CD4-positive, alpha-beta T cell (primary cell): ENCODE results near the gene OTOGL. TPM values are rescaled to one million over a fixed set of nuclear protein-coding genes. Genes with fewer than 3 reads are reported as not detected.

ENCODE experiments used
- ATAC-seq: fragments of 200-7000 bp; cut with Tn5 transposase; one replicate; pipeline ENCODE4 v1.10.0; 2022; ENCODE audit warnings: mild to moderate bottlenecking; ENCODE audit not compliant: poor library complexity
- CTCF ChIA-PET: fragments of 350-600 bp; sonication (Branson Sonifier 250); formaldehyde crosslinking; loops from one replicate; lab custom pipeline; 2021; ENCODE audit warnings: antibody characterized with exemption, inconsistent platforms; lab: Charles Lee
- POLR2A ChIA-PET: fragments of 350-600 bp; sonication (Branson Sonifier 250); formaldehyde crosslinking; loops from one replicate; lab custom pipeline; 2021; ENCODE audit warnings: antibody characterized with exemption, inconsistent platforms; lab: Charles Lee
- DNase-seq, 14 experiments: peaks; one replicate each; pipeline ENCODE4 v3.0.0-alpha.2; 2013 to 2020; ENCODE audit warnings: mixed read lengths in 2 of 14
- H3K27ac ChIP-seq, 2 donors: one replicate each; pipeline versions ENCODE4 v1.5.1 to v1.7.0; 2013; ENCODE audit warnings: low read length in 2 of 2, low read depth in 1 of 2, mild to moderate bottlenecking in 1 of 2
- H3K27me3 ChIP-seq, 2 experiments: 1 replicate in 1 of 2; 2 replicates in 1 of 2; pipeline versions ENCODE4 v1.6.1 to v1.7.0; 2013; ENCODE audit warnings: low read length in 2 of 2, control low read depth in 1 of 2, mild to moderate bottlenecking in 1 of 2, moderate library complexity in 1 of 2; ENCODE audit not compliant: insufficient read depth in 2 of 2, control insufficient read depth in 1 of 2
- H3K36me3 ChIP-seq: one replicate; pipeline ENCODE4 v1.6.1; 2013; ENCODE audit warnings: low read length, control low read depth; ENCODE audit not compliant: insufficient read depth
- H3K4me1 ChIP-seq: one replicate; pipeline ENCODE4 v1.6.1; 2013; ENCODE audit warnings: low read length, control low read depth; ENCODE audit not compliant: insufficient read depth
- H3K4me3 ChIP-seq: one replicate; pipeline ENCODE4 v1.5.1; 2013; ENCODE audit warnings: mild to moderate bottlenecking, low read length, moderate library complexity
- H3K9me3 ChIP-seq, 2 experiments: 1 replicate in 1 of 2; 2 replicates in 1 of 2; pipeline versions ENCODE4 v1.6.1 to v1.7.0; 2013; ENCODE audit warnings: low read length in 2 of 2, mild to moderate bottlenecking in 2 of 2, control low read depth in 1 of 2, moderate library complexity in 1 of 2; ENCODE audit not compliant: control insufficient read depth in 1 of 2, insufficient read depth in 1 of 2
- H3K27ac Mint-ChIP-seq: one replicate; pipeline ENCODE4 v1.8.0; 2020; ENCODE audit warnings: mixed read lengths
- H3K27me3 Mint-ChIP-seq: one replicate; pipeline ENCODE4 v1.8.0; 2021; ENCODE audit warnings: mixed read lengths
- H3K36me3 Mint-ChIP-seq: one replicate; pipeline ENCODE4 v1.8.0; 2021; ENCODE audit warnings: low read depth, mixed read lengths
- H3K4me1 Mint-ChIP-seq: one replicate; pipeline ENCODE4 v1.8.0; 2021; ENCODE audit warnings: low read depth, mixed read lengths
- H3K4me3 Mint-ChIP-seq: one replicate; pipeline ENCODE4 v1.8.0; 2020; ENCODE audit warnings: mild to moderate bottlenecking, mixed read lengths
- H3K9me3 Mint-ChIP-seq: one replicate; pipeline ENCODE4 v1.8.0; 2020; ENCODE audit warnings: mixed read lengths
- intact Hi-C, 2 experiments: fragments of 100-400 bp; cut with DNase I in 1 of 2; cut with micrococcal nuclease in 1 of 2; formaldehyde crosslinking; loops; one replicate each; pipeline versions ENCODE4 v1.15.1 to v1.9.0; 2023 to 2025; cut with DNase I, micrococcal nuclease
- total RNA-seq, 174 experiments: library from RNA in 2 of 174; stranded (reverse) in 2 of 174; gene quantifications; one replicate each; pipeline ENCODE4 v1.2.3 and lab custom pipeline; 2021 to 2026
- TF ChIP-seq, protein P1 (sequence below): fragments of 200-600 bp; IDR thresholded peaks from one replicate; pipeline ENCODE4 v1.8.0; 2022; ENCODE audit warnings: antibody characterized with exemption, mild to moderate bottlenecking

OTOGL gene
- total RNA-seq, 2 experiments from 2014 or later = not detected

DNA sequence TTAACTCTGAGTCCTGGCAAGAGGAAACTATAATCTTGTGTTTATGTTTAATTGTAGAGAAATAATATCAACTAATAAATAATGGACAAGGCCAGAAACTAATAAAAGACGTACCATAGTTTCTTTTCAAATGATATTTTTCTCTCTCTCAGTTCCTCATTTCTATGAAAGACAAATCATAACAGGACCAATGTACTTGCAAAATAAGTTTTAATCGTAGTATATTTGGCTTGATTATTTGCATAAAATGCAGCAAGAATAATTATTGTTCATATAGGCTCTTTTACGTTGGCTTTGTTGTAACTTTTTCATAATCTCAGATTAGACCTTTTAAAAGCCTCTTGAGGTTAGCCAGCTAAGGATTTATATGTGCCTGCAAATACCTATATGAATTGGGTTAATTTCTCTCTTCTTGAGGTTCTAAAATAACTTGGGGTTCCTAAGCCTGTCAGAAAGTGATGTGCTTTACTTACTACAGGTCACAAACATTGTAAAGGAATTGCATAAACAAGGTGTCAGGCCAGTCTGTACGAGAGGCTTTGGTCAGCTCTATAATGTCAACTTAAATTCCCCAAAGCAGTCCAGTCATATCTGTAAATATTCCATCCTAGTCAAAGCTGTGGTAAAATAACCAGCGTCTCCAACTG, 191.9 kb downstream of the OTOGL start:
- Mint-ChIP-seq H3K27ac (no peak overlapping the region), H3K9me3 (no peaks in the 10 kb centered on the region), H3K4me3 (no peak overlapping the region), H3K36me3 (no peaks in the 10 kb centered on the region), H3K4me1 (no peaks in the 10 kb centered on the region), H3K27me3 (no peaks in the 10 kb centered on the region)
- CTCF ChIA-PET = no interaction called here
- Histone ChIP-seq H3K9me3 (peaks cover 0 to 7% of the 10 kb centered on the region in 2 experiments), H3K4me3 (no peak overlapping the region), H3K36me3 (no peaks in the 10 kb centered on the region), H3K27ac (no peak overlapping the region), H3K4me1 (no peaks in the 10 kb centered on the region), H3K27me3 (no peaks in the 10 kb centered on the region)
- DNase-seq (no peak), ATAC-seq (no peak)
- POLR2A ChIA-PET = no interaction called here
- TF ChIP-seq, protein P1, sequence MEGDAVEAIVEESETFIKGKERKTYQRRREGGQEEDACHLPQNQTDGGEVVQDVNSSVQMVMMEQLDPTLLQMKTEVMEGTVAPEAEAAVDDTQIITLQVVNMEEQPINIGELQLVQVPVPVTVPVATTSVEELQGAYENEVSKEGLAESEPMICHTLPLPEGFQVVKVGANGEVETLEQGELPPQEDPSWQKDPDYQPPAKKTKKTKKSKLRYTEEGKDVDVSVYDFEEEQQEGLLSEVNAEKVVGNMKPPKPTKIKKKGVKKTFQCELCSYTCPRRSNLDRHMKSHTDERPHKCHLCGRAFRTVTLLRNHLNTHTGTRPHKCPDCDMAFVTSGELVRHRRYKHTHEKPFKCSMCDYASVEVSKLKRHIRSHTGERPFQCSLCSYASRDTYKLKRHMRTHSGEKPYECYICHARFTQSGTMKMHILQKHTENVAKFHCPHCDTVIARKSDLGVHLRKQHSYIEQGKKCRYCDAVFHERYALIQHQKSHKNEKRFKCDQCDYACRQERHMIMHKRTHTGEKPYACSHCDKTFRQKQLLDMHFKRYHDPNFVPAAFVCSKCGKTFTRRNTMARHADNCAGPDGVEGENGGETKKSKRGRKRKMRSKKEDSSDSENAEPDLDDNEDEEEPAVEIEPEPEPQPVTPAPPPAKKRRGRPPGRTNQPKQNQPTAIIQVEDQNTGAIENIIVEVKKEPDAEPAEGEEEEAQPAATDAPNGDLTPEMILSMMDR = no peak
- intact Hi-C loops = no loop called here

- Mint-ChIP-seq H3K4me3 (no peak overlapping the region), H3K36me3 (no peaks in the 10 kb centered on the region), H3K4me1 (no peaks in the 10 kb centered on the region), H3K27ac (no peak overlapping the region), H3K9me3 (no peaks in the 10 kb centered on the region), H3K27me3 (no peaks in the 10 kb centered on the region)
- Histone ChIP-seq H3K27me3 (no peaks in the 10 kb centered on the region), H3K4me1 (no peaks in the 10 kb centered on the region), H3K36me3 (no peaks in the 10 kb centered on the region), H3K9me3 (peaks cover 0 to 7% of the 10 kb centered on the region in 2 experiments), H3K27ac (no peak overlapping the region), H3K4me3 (no peak overlapping the region)
- TF ChIP-seq, protein P1 = no peak
- no peak for DNase-seq
- intact Hi-C loops = no loop called here
- ChIA-PET CTCF (no interaction called here), POLR2A (interaction anchor here (0.8 kb wide), 1 partner anchor 20 kb away, joined by 3 read pairs; no protein-coding TSS in a partner anchor)
- ATAC-seq = no peak
Measured at GRCh38 chr12:80293347-80293746, 194.0 kb downstream of the OTOGL start.

GRCh38 chr12:80293759-80294158, 194.4 kb downstream of the OTOGL start:
- no peaks in the 10 kb centered on the region for H3K9me3 Mint-ChIP-seq
- Histone ChIP-seq H3K4me3 (no peak overlapping the region), H3K36me3 (no peaks in the 10 kb centered on the region), H3K27me3 (no peaks in the 10 kb centered on the region), H3K27ac (no peak overlapping the region), H3K4me1 (no peaks in the 10 kb centered on the region), H3K9me3 (peaks cover 0 to 7% of the 10 kb centered on the region in 2 experiments)
- ATAC-seq (no peak), DNase-seq (no peak)
- H3K4me1 Mint-ChIP-seq = no peaks in the 10 kb centered on the region
- TF ChIP-seq, protein P1 = no peak
- no peaks in the 10 kb centered on the region for H3K27me3 Mint-ChIP-seq
- no peak overlapping the region for H3K27ac Mint-ChIP-seq
- H3K4me3 Mint-ChIP-seq = no peak overlapping the region
- ChIA-PET CTCF (no interaction called here), POLR2A (no interaction called here)
- H3K36me3 Mint-ChIP-seq = no peaks in the 10 kb centered on the region
- intact Hi-C loops = no loop called here
